ENCODE results near the gene NAB2. TPM values are rescaled to one million over a fixed set of nuclear protein-coding genes. Genes with fewer than 3 reads are reported as not detected.

Gene NAB2
- total and polyA plus RNA-seq, 10 of the 15 experiments (the other 5 are each of a cell fraction or from before 2014, with no cell fraction given): 0.35 to 35.2 (median 15.3) TPM

DNA sequence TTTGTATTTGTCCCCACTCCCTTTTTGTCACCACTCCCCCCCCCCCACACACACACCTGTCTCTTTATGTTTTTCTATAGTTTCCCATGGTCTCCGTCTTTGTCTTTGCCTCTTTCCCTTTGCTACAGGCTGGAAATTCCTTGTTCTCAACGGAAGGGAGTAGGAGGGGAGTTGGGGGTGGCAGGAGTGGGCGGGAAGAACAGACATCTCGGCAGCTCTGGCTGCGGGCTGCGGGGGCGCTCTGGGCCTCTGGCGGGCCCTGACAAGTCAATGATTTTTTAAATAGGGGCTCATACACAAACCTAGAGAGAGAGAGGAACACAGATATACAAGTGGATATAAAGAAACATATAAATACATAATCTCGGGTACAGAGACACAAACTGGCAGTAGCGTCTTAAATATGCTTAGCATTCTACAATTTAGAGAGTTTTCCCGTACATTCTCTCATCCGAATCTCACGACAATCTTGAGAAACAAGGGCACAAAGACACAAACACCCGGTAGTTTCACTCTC is 2.4 kb upstream of the NAB2 start (continued):
- TF ChIP-seq TCF3 (IDR thresholded peaks at IDR 0.05; ENCODE audit: borderline replicate concordance, insufficient read depth, low read depth, low read length): no peak
- TF ChIP-seq EED (IDR thresholded peaks at IDR 0.05; ENCODE audit: low read depth): no peak; the same call in 1 of the 2 replicates
- TF ChIP-seq YBX1 (IDR thresholded peaks at IDR 0.05): no peak
- no peak for TF ChIP-seq CEBPZ (IDR thresholded peaks at IDR 0.05; ENCODE audit: low read depth, low read length)
- no peak; the same call in 1 of the 2 replicates for TF ChIP-seq NKRF (conservative IDR thresholded peaks at IDR 0.05)
- no peak for TF ChIP-seq NR2C1 (IDR thresholded peaks at IDR 0.05)
- no peak for TF ChIP-seq IRF5 (IDR thresholded peaks at IDR 0.05; ENCODE audit: borderline replicate concordance)
- no peak for TF ChIP-seq HCFC1 (IDR thresholded peaks at IDR 0.05; ENCODE audit: low read length)
- TF ChIP-seq USF2 (IDR thresholded peaks at IDR 0.05; ENCODE audit: borderline replicate concordance, low read depth, low read length): no peak
- no peak for TF ChIP-seq CHD4 (IDR thresholded peaks at IDR 0.05)
- TF ChIP-seq ETV6 (conservative IDR thresholded peaks at IDR 0.05 in 1 of 2, IDR thresholded peaks at IDR 0.05 in 1 of 2; ENCODE audit: borderline replicate concordance in 1 of 2, low read depth in 1 of 2): no peak
- no peak for TF ChIP-seq SUZ12 (IDR thresholded peaks at IDR 0.05; ENCODE audit: unreplicated experiment)
- TF ChIP-seq IKZF2 (IDR thresholded peaks at IDR 0.05): peak; percentile 57 to 72; a peak in 2 of 4 replicates
- TF ChIP-seq, protein P1, sequence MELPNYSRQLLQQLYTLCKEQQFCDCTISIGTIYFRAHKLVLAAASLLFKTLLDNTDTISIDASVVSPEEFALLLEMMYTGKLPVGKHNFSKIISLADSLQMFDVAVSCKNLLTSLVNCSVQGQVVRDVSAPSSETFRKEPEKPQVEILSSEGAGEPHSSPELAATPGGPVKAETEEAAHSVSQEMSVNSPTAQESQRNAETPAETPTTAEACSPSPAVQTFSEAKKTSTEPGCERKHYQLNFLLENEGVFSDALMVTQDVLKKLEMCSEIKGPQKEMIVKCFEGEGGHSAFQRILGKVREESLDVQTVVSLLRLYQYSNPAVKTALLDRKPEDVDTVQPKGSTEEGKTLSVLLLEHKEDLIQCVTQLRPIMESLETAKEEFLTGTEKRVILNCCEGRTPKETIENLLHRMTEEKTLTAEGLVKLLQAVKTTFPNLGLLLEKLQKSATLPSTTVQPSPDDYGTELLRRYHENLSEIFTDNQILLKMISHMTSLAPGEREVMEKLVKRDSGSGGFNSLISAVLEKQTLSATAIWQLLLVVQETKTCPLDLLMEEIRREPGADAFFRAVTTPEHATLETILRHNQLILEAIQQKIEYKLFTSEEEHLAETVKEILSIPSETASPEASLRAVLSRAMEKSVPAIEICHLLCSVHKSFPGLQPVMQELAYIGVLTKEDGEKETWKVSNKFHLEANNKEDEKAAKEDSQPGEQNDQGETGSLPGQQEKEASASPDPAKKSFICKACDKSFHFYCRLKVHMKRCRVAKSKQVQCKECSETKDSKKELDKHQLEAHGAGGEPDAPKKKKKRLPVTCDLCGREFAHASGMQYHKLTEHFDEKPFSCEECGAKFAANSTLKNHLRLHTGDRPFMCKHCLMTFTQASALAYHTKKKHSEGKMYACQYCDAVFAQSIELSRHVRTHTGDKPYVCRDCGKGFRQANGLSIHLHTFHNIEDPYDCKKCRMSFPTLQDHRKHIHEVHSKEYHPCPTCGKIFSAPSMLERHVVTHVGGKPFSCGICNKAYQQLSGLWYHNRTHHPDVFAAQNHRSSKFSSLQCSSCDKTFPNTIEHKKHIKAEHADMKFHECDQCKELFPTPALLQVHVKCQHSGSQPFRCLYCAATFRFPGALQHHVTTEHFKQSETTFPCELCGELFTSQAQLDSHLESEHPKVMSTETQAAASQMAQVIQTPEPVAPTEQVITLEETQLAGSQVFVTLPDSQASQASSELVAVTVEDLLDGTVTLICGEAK (IDR thresholded peaks at IDR 0.05; ENCODE audit: borderline replicate concordance): peak; percentile 27; the same call in 1 of the 2 replicates
